H1 (cell line): ENCODE results near the gene DNAI2. TPM values are rescaled to one million over a fixed set of nuclear protein-coding genes. Genes with fewer than 3 reads are reported as not detected.

Source experiments
- SAP30 ChIP-seq: fragments of 300-600 bp; sonication (generic); IDR thresholded peaks from 2 replicates; pipeline ENCODE4 v1.7.1; 2012; ENCODE audit warnings: low read length, moderate library complexity, mild to moderate bottlenecking, inconsistent platforms; ENCODE audit not compliant: insufficient read depth, insufficient replicate concordance
- polyA plus RNA-seq, 7 experiments: library from polyadenylated mRNA; depleted of rRNA in 3 of 7; stranded (reverse) in 5 of 7; unstranded in 2 of 7; fragments of >200 nt in 5 of 7; fragments of 200-250 nt in 2 of 7; gene quantifications; 1 replicate in 5 of 7; 2 replicates in 1 of 7; 4 replicates in 1 of 7; pipeline versions ENCODE4 v1.2.1 to v1.2.3, GENCODE V29; 2011 to 2013; ENCODE audit warnings: missing spikeins in 2 of 7, mixed read lengths in 2 of 7
- total RNA-seq: library from RNA; stranded (reverse); fragmentation: NEBNext Ultra II Directional; extraction: Animal tissue kit (Norgen Biotek cat#: 25700); gene quantifications from 2 replicates; pipeline ENCODE4 v1.2.1, GENCODE V29; 2021

DNAI2 gene
- total and polyA plus RNA-seq, 2 of the 8 experiments (the other 6 are each of a cell fraction or from before 2014, with no cell fraction given), result 0.08 to 0.15 TPM

DNA sequence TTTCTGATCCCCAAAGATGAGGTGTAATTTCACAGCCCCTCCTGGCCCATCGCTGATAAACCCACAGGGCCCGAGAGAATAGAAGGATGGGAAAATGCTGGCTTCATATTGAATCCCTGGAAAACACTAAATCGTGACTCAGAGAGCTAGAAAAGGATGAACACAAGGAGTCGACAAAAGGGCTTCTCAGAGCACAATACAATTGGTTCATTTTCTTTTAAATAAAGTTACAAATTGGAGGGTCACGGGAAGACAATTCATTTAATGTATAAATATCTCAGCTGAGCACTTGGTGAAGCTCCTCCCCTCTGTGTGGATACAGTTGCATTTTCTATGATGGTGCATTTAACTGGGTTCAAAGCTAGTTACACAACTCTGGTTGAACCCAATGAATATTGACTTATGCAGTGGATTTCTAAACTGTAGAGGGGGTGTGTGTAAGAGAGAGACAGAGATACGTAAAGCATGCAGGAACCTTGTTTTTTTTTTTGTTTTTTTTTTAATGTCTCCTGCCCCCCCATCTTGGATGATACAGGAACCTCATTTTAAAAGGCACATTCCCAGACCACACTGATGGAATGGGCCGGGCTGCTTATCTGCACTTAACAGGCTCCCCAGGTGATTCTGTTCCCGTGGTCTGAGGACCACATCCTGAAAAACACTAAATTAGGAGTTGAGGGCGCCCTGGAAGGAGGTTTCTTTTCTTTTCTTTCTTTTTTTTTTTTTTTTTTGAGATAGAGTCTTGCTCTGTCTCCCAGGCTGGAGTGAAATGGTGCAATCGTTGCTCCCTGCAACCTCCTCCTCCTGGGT lies 46.6 kb upstream of the DNAI2 start (continued):
- no peak for TF ChIP-seq SAP30
